HuH-7 (cell line): Measurements from ENCODE around the gene PSMA3.
"Not testable (repeated sequence)": the region's sequence is repeated elsewhere in the genome, so short reads cannot be mapped to it uniquely, and the experiment has no call there.

Experiments used
- DNase-seq: peaks from one replicate; pipeline ENCODE4 v3.0.0; 2011; ENCODE audit warnings: low spot score

Gene PSMA3

GRCh38 chr14:58244556-58245387, at the start of gene PSMA3:
Gene PSMA3, plus strand, starts transcription at chr14:58244843. Its CDS starts 78 bp downstream, at chr14:58244921.
- DNase-seq = peak; percentile 94

GRCh38 chr14:58196198-58196597, 48.4 kb upstream of the PSMA3 start:
- DNase-seq = no peak

GRCh38 chr14:58198086-58198485, 46.6 kb upstream of the PSMA3 start:
- DNase-seq = no peak

GRCh38 chr14:58199726-58200479, 44.7 kb upstream of the PSMA3 start, which contains the start of gene ACTR10:
Gene ACTR10, plus strand, starts transcription at chr14:58200149. Its CDS starts 69 bp downstream, at chr14:58200218.
- DNase-seq = peak; percentile 71

- DNase-seq = no peak
These were observed 44.2 kb upstream of the PSMA3 start for GRCh38 chr14:58200480-58200841.

- DNase-seq = no peak
These were observed 43.8 kb upstream of the PSMA3 start for GRCh38 chr14:58200846-58201245.

GRCh38 chr14:58213176-58213575, 31.5 kb upstream of the PSMA3 start:
- no peak for DNase-seq

GRCh38 chr14:58215191-58215914, 29.3 kb upstream of the PSMA3 start:
- no peak for DNase-seq

GRCh38 chr14:58216544-58216943, 28.1 kb upstream of the PSMA3 start:
- DNase-seq = no peak

- no peak for DNase-seq
These were observed 17.4 kb upstream of the PSMA3 start for GRCh38 chr14:58227096-58227819.

GRCh38 chr14:58238252-58239243, 6.1 kb upstream of the PSMA3 start:
- DNase-seq = peak; percentile 28

GRCh38 chr14:58239244-58240195, 5.1 kb upstream of the PSMA3 start:
- peak; percentile 15 for DNase-seq

- DNase-seq = no peak
These were observed 670 bp upstream of the PSMA3 start for GRCh38 chr14:58243790-58244555.

GRCh38 chr14:58245562-58245961, 919 bp downstream of the PSMA3 start:
- no peak for DNase-seq

- no peak for DNase-seq
These were observed 5.0 kb downstream of the PSMA3 start for GRCh38 chr14:58249611-58250010.

GRCh38 chr14:58258156-58258555, 13.5 kb downstream of the PSMA3 start:
- DNase-seq = no peak

GRCh38 chr14:58262005-58262404, 17.4 kb downstream of the PSMA3 start:
- not testable (repeated sequence) for DNase-seq

- no peak for DNase-seq
These were observed 20.8 kb downstream of the PSMA3 start for GRCh38 chr14:58265401-58265800.

GRCh38 chr14:58270628-58271027, 26.0 kb downstream of the PSMA3 start:
- no peak for DNase-seq
